NOMO-1 (cell line): Measurements from ENCODE around the gene EFCAB9.

ENCODE experiments used
- DNase-seq, 2 experiments: peaks; one replicate each; lab custom pipeline; 2025; ENCODE audit not compliant: unreplicated experiment in 2 of 2; lab: John Stamatoyannopoulos, UW

The EFCAB9 gene

DNA sequence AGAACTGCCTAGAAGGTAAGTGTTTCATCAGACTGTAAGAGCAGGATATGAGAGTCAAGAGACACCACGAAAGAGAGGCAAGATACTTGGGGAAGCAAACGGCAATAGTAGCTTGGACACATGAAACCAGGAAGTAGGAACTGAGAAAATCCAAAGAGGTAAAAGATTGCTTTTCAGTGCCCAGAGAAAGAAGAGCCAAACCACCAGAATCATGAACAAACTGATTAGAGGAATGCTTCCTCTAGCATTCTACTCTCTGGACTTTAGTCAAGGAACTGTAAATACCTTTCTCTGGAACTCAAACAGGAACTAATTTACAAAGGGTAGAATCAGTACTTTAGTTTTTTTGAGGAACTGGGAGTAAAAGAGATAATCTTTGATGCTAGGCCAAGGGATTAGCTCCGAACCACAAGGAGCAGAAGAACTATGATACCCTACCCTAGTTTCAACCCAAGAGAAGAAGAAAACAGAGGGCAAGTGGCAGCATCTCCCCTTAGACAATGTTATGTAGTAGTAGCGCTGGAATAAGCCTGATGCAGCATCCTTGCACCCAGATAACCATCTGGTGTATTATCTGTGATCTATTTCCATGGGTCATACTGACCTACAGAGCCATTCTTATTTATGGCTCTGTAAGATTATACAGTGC is 41.3 kb downstream of the EFCAB9 start:
- DNase-seq = peak; percentile 2 to 60

DNA sequence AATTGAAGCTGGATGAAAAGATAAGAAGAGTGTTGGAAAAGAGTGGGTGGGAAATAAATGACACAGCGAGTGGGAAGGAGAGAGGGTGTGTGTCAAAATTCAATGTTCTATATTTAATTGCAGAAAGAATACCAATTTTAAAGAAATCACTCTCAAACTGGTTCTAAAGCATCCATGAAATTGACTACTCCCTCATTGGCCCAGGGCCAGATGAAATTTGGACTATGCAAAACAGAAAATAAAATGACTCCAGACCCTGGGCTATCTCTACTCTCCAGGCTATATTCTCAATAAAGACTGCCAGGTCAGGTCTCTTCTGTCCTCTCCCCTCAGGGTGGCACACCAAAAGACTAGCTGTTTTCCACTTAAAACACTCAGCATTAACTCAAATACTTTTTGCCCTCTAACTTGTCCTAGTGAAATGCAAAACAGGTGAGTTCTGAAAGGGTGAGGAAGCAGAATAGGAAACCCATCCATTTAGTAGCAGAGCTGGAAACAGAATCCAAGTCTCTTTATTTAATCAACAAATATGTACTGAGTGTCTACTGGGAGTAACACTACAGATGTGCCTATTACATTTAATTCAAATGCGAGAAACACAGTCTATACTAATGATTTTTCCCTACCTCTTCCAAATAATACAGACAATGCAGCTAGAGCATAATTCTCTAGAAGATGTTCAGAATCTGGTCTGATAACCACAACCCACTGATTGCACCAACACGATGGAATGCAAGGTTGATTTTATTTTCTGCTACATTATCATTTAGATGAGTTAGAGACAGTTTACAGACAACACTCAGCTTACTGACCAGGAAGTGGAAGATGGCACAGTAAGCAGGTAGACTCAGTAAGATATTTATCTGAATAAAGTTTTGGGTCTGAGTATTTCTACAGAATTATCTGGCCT is 42.1 kb downstream of the EFCAB9 start:
- no peak for DNase-seq

DNA sequence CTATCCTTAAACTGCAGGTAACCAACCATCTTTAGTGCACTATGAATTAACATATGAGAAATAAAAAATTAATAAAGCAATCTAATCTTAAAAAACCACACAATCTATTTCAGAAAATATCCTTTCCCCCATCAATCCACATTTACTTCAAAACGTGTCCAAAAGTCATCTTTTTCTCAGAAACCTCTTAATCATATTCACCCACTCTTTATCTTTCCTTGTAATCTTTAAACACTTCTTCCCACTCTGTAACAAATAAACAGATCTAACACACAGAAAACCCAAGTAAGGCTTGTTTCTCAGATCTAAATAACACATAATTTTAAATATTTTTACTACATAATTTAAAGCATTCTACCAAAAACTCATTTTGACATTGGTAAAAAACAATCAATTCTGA is 44.4 kb downstream of the EFCAB9 start:
- DNase-seq = no peak

- no peak for DNase-seq
Measured at GRCh38 chr5:172243302-172243701, 49.3 kb downstream of the EFCAB9 start.

DNA sequence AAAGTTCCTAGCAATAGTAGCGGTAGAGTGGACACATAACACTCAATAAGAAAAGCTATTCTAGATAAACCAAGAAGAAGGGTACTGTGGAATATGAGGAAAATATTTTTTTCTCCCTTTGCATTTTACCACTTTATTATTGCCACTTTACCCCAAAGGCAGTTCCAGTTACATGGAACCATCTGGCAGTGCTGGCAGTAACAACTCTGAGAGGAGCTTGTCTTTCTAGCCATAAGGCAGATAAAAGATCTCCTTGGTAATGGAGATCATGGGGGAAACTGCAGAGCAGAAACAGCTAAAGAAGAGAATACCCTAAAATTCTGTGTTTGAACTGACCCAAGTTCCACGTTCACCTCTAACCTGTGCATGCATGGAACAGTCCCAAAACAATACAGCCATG is 51.1 kb downstream of the EFCAB9 start:
- no peak for DNase-seq

DNA sequence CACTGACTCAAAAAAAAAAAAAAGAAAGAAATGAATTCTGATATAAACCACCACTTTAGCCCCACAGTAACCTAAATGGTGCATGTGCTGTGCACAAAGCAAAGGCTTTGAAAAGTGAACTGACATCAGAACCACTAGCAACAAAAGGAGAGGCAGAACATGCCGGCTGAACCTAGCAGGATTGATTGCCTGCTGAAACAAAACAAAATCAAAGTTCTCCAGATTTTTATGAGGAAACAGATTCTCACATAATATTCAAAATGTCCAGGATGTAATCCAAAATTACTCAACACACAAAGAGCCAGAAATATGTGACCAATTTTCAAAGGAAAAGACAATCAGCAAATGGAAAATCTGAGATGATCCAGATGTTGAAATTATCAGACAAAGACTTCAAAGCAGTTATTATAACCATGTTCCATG is 51.7 kb downstream of the EFCAB9 start:
- DNase-seq = no peak

- no peak for DNase-seq
Measured at GRCh38 chr5:172248637-172249036, 54.7 kb downstream of the EFCAB9 start.

DNA sequence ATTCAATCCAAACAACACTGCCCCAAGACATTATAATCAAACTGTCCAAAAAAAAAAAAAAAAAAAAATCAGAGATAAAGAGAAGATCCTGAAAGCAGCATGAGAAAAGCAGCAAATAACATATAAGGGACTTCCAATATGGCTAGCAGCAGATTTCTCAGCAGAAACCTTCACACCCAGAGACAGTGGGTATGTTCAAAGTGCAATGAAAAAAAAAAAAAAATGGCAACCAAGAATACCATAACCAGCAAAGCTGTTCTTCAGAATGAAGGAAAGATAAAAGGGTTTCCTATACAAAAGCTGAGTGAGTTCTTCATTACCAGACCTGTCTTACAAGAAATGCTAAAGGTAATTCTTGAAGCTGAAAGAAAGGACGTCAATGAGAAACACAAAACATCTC is 57.4 kb downstream of the EFCAB9 start:
- no peak for DNase-seq

GRCh38 chr5:172252501-172252900 is 58.5 kb downstream of the EFCAB9 start:
- no peak for DNase-seq
